Measurements from ENCODE around the gene CMIP. TPM values are rescaled to one million over a fixed set of nuclear protein-coding genes. Genes with fewer than 3 reads are reported as not detected.

The CMIP gene
- total RNA-seq (2022; extraction: Qiagen RNA extraction) = 108 to 133 TPM (median 128 TPM) in 5 replicates

GRCh38 chr16:81444448-81445121 is at the start of gene CMIP:
CMIP (plus strand) TSS chr16:81444808.

Other genes with a start within 250 kb of the CMIP start
- gene BCO1, start 206.1 kb upstream of the CMIP start, total RNA-seq (2022; extraction: Qiagen RNA extraction) = 0.66 to 1.4 TPM (median 0.82 TPM) in 5 replicates
- gene GAN, start 129.8 kb upstream of the CMIP start, total RNA-seq (2022; extraction: Qiagen RNA extraction) = 2.2 to 2.9 TPM (median 2.3 TPM) in 5 replicates